OCI-LY3 (cell line): ENCODE results near the gene BHMT2.

Source experiments
- H2AFZ ChIP-seq: fragments of 200-600, 300-600 bp; shearing (Covaris generic); 2 replicates; pipeline ENCODE4 v1.6.0; 2014; ENCODE audit warnings: antibody characterized with exemption, low read depth, low read length
- H3K27ac ChIP-seq: fragments of 200-600, 300-600 bp; sonication (generic); 2 replicates; pipeline ENCODE4 v1.5.1; 2014; ENCODE audit warnings: mild to moderate bottlenecking, low read length, moderate library complexity, mixed read lengths
- H3K27me3 ChIP-seq: fragments of 200-600, 300-600 bp; sonication (generic); 2 replicates; pipeline ENCODE4 v1.6.1; 2014; ENCODE audit warnings: low read depth, low read length, mixed read lengths
- H3K36me3 ChIP-seq: fragments of 200-600, 300-600 bp; sonication (generic); replicated peaks from 2 replicates; pipeline ENCODE3; 2014; ENCODE audit warnings: low read depth, low read length, mixed read lengths
- H3K4me1 ChIP-seq: fragments of 300-600, 200-600 bp; sonication (generic); 2 replicates; pipeline ENCODE4 v1.6.1; 2014; ENCODE audit warnings: low read length, mixed read lengths
- H3K4me2 ChIP-seq: fragments of 200-600, 300-600 bp; sonication (generic); 2 replicates; pipeline ENCODE4 v1.6.1; 2014; ENCODE audit warnings: low read length, mixed read lengths
- H3K4me3 ChIP-seq: fragments of 300-600, 200-600 bp; sonication (generic); 2 replicates; pipeline ENCODE4 v1.5.1; 2014; ENCODE audit warnings: antibody characterized with exemption, mild to moderate bottlenecking, low read length, moderate library complexity
- H3K79me2 ChIP-seq: fragments of 300-600, 200-600 bp; shearing (Covaris generic); 2 replicates; pipeline ENCODE4 v1.6.1; 2014; ENCODE audit warnings: mild to moderate bottlenecking, low read length, mixed read lengths
- H3K9ac ChIP-seq: fragments of 300-600, 200-600 bp; shearing (Covaris generic); 2 replicates; pipeline ENCODE4 v1.6.0; 2014; ENCODE audit warnings: mild to moderate bottlenecking, low read length, moderate library complexity
- H3K9me3 ChIP-seq: fragments of 200-600, 300-600 bp; shearing (Covaris generic); 2 replicates; pipeline ENCODE4 v1.6.1; 2014; ENCODE audit warnings: low read length, mixed read lengths; ENCODE audit not compliant: insufficient read depth
- H4K20me1 ChIP-seq: fragments of 200-600, 300-600 bp; sonication (generic); 2 replicates; pipeline ENCODE4 v1.6.1; 2016; ENCODE audit warnings: low read length, mixed read lengths; ENCODE audit not compliant: insufficient read depth
- CTCF ChIP-seq: fragments of 200-600, 300-600 bp; sonication (generic); IDR thresholded peaks from 2 replicates; pipeline ENCODE4 v1.5.1; 2014; ENCODE audit warnings: antibody characterized with exemption, low read length, low read depth
- EZH2phosphoT487 ChIP-seq: fragments of 200-600 bp; shearing (Covaris generic); IDR thresholded peaks from 2 replicates; pipeline ENCODE4 v1.6.1; 2018; ENCODE audit warnings: antibody characterized with exemption, mixed run types, low read depth

Gene BHMT2

GRCh38 chr5:79075646-79076426 is 6.3 kb downstream of the BHMT2 start:
- no peaks in the 10 kb centered on the region for H3K9me3 ChIP-seq
- H3K4me2 ChIP-seq = no peak overlapping the region
- H3K4me3 ChIP-seq = no peak overlapping the region
- H3K27me3 ChIP-seq = no peaks in the 10 kb centered on the region
- no peaks in the 10 kb centered on the region for H3K4me1 ChIP-seq
- H4K20me1 ChIP-seq = no peaks in the 10 kb centered on the region
- H3K79me2 ChIP-seq = no peaks in the 10 kb centered on the region
- TF ChIP-seq EZH2phosphoT487 (no peak), CTCF (no peak)
- no peaks in the 10 kb centered on the region for H3K36me3 ChIP-seq
- no peak overlapping the region for H3K27ac ChIP-seq
- no peak overlapping the region for H2AFZ ChIP-seq
- no peak overlapping the region for H3K9ac ChIP-seq

- Histone ChIP-seq H2AFZ (no peak overlapping the region), H3K4me2 (no peak overlapping the region), H3K27me3 (no peaks in the 10 kb centered on the region), H4K20me1 (no peaks in the 10 kb centered on the region), H3K79me2 (no peaks in the 10 kb centered on the region), H3K9ac (no peak overlapping the region), H3K9me3 (no peaks in the 10 kb centered on the region), H3K4me1 (no peaks in the 10 kb centered on the region), H3K4me3 (no peak overlapping the region), H3K27ac (no peak overlapping the region), H3K36me3 (no peaks in the 10 kb centered on the region)
- TF ChIP-seq EZH2phosphoT487 (no peak), CTCF (no peak)
Measured at GRCh38 chr5:79076819-79077218, 7.3 kb downstream of the BHMT2 start.

- no peak overlapping the region for H3K4me2 ChIP-seq
- H3K4me1 ChIP-seq = no peaks in the 10 kb centered on the region
- no peaks in the 10 kb centered on the region for H3K27me3 ChIP-seq
- no peaks in the 10 kb centered on the region for H4K20me1 ChIP-seq
- TF ChIP-seq CTCF (no peak), EZH2phosphoT487 (no peak)
- H3K9me3 ChIP-seq = no peaks in the 10 kb centered on the region
- H3K79me2 ChIP-seq = no peaks in the 10 kb centered on the region
- H3K4me3 ChIP-seq = no peak overlapping the region
- no peak overlapping the region for H3K27ac ChIP-seq
- no peaks in the 10 kb centered on the region for H3K36me3 ChIP-seq
- H2AFZ ChIP-seq = no peak overlapping the region
- H3K9ac ChIP-seq = no peak overlapping the region
Measured at GRCh38 chr5:79077680-79078365, 8.3 kb downstream of the BHMT2 start.

GRCh38 chr5:79080804-79081203 is 11.2 kb downstream of the BHMT2 start:
- H3K27me3 ChIP-seq = no peaks in the 10 kb centered on the region
- H3K9me3 ChIP-seq = no peaks in the 10 kb centered on the region
- no peak for TF ChIP-seq CTCF
- TF ChIP-seq EZH2phosphoT487 = no peak
- H4K20me1 ChIP-seq = no peaks in the 10 kb centered on the region
- no peak overlapping the region for H3K4me2 ChIP-seq
- no peaks in the 10 kb centered on the region for H3K4me1 ChIP-seq
- H3K36me3 ChIP-seq = no peaks in the 10 kb centered on the region
- no peak overlapping the region for H2AFZ ChIP-seq
- no peak overlapping the region for H3K27ac ChIP-seq
- no peaks in the 10 kb centered on the region for H3K79me2 ChIP-seq
- H3K4me3 ChIP-seq = no peak overlapping the region
- H3K9ac ChIP-seq = no peak overlapping the region
